ENCODE results near the gene RNF112.
A peak's percentile ranks its signal among the peaks of the same experiment; 100 is the strongest.

Gene RNF112

DNA sequence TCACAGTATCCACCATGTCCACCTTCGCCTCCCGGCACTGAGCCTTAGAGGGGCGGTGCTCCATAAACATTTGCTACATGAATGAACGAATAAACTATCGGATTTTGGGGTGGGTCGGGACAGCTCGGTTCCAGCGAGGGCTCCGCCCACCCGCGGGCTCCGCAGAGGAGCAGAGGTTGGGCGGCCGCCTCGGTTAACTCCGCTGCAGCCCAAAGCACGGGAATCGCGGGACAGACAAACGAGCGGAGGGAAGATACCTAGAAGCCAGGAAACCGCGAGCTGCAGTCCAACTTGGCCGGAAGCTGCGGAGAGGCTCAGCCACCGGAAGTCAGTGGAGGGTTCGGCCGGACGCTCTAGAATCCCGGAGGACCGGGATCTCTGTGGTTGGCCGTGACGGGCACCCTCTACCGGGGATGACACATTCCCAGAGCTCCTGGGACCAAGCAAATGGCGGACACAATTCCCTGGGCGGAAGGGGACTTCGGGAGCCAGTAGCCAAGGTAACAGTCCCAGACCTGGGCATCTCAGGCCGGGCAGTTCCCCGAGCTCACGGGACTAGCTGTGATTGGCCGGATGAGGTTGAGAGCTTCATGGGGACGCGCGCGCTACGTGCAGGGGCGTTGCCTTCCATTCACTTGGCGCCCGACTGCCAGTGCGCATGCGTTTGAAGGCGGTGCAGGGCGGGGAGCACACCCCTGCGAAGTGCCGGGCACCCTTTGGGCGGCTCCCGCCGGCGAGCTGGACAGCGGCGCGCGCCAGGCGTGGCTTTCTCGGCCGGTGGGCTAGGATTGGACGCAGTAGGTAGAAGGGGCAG lies 33.2 kb upstream of the RNF112 start:
- TF ChIP-seq POLR2A (IDR thresholded peaks at IDR 0.05; ENCODE audit: low read depth, low read length) (peak; percentile 84), POLR2AphosphoS5 (IDR thresholded peaks at IDR 0.05; ENCODE audit: low read depth, low read length) (peak; percentile 80), TAF1 (IDR thresholded peaks at IDR 0.05; ENCODE audit: borderline replicate concordance, low read depth, low read length) (peak; percentile 87)
- FAIRE-seq = peak; percentile 100
- DNase-seq (ENCODE audit: insufficient read length) = peak; percentile 100

DNA sequence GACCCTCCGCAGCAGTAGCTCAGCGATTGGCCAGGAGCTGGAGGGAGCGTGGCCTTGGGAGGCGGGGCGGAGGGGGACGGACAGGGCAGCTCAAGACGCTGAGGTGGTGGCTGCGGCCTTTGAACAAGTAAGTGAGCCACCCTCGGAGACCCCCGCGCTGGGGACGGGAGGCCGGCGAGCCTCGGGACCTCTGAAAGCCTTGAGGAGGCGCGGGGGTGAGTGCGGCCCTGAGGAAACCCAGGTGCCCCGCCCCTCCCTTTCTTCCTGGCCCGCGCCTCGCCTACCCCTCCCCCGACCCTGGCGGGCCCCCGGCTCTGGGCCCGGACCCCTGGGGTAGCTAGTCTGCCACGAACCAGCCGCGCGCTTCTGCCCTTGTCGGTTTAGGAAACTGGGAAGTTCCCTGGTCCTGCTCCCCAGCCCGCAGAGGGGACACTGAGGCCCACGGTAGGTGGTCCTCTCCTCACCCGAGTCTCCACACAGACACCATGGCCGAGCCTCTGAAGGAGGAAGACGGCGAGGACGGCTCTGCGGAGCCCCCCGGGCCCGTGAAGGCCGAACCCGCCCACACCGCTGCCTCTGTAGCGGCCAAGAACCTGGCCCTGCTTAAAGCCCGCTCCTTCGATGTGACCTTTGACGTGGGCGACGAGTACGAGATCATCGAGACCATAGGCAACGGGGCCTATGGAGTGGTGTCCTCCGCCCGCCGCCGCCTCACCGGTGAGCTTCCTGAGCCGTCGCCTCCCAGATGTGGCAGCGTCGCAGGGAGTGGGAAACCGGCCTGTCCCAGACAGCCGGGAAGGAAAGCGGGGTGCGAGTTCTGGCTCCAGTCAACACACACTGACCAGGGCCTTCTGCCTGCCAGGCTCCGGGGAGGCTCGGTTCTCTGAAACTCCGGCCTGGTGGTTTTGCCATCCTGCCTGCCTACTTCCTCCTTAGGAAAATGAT lies 32.3 kb upstream of the RNF112 start, which contains the start of gene MAPK7:
MAPK7 (plus strand) TSS at position 83 of the 945 bp plus-strand sequence; CDS start at position 486, 403 bp downstream.
- DNase-seq (ENCODE audit: insufficient read length) (no peak), FAIRE-seq (peak; percentile 67)
- no peak for TF ChIP-seq POLR2A (IDR thresholded peaks at IDR 0.05; ENCODE audit: low read depth, low read length)
- TF ChIP-seq POLR2AphosphoS5 (IDR thresholded peaks at IDR 0.05; ENCODE audit: low read depth, low read length) = no peak
- no peak for TF ChIP-seq TAF1 (IDR thresholded peaks at IDR 0.05; ENCODE audit: borderline replicate concordance, low read depth, low read length)

GRCh38 chr17:19379361-19380065 lies 31.5 kb upstream of the RNF112 start:
- TF ChIP-seq TAF1 (IDR thresholded peaks at IDR 0.05; ENCODE audit: borderline replicate concordance, low read depth, low read length) (no peak), POLR2A (IDR thresholded peaks at IDR 0.05; ENCODE audit: low read depth, low read length) (no peak), POLR2AphosphoS5 (IDR thresholded peaks at IDR 0.05; ENCODE audit: low read depth, low read length) (no peak)
- FAIRE-seq = no peak
- no peak for DNase-seq (ENCODE audit: insufficient read length)

GRCh38 chr17:19380481-19381301 lies 30.3 kb upstream of the RNF112 start:
- no peak for FAIRE-seq
- no peak for DNase-seq (ENCODE audit: insufficient read length)
- no peak for TF ChIP-seq TAF1 (IDR thresholded peaks at IDR 0.05; ENCODE audit: borderline replicate concordance, low read depth, low read length)
- no peak for TF ChIP-seq POLR2AphosphoS5 (IDR thresholded peaks at IDR 0.05; ENCODE audit: low read depth, low read length)
- no peak for TF ChIP-seq POLR2A (IDR thresholded peaks at IDR 0.05; ENCODE audit: low read depth, low read length)

DNA sequence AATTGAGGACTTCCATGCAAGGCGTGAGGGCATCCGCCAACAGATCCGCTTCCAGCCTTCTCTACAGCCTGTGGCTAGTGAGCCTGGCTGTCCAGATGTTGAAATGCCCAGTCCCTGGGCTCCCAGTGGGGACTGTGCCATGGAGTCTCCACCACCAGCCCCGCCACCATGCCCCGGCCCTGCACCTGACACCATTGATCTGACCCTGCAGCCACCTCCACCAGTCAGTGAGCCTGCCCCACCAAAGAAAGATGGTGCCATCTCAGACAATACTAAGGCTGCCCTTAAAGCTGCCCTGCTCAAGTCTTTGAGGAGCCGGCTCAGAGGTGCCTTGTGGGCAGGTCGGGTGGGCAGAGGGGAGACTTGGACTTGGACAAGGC lies 29.7 kb upstream of the RNF112 start:
- DNase-seq (ENCODE audit: insufficient read length) (no peak), FAIRE-seq (no peak)
- TF ChIP-seq POLR2A (IDR thresholded peaks at IDR 0.05; ENCODE audit: low read depth, low read length) (no peak), POLR2AphosphoS5 (IDR thresholded peaks at IDR 0.05; ENCODE audit: low read depth, low read length) (no peak), TAF1 (IDR thresholded peaks at IDR 0.05; ENCODE audit: borderline replicate concordance, low read depth, low read length) (no peak)

- TF ChIP-seq TAF1 (IDR thresholded peaks at IDR 0.05; ENCODE audit: borderline replicate concordance, low read depth, low read length) (no peak), POLR2AphosphoS5 (IDR thresholded peaks at IDR 0.05; ENCODE audit: low read depth, low read length) (no peak), POLR2A (IDR thresholded peaks at IDR 0.05; ENCODE audit: low read depth, low read length) (no peak)
- DNase-seq (ENCODE audit: insufficient read length) (no peak), FAIRE-seq (no peak)
These were observed 29.1 kb upstream of the RNF112 start for GRCh38 chr17:19381741-19382444.

- FAIRE-seq (no peak), DNase-seq (ENCODE audit: insufficient read length) (no peak)
- TF ChIP-seq TAF1 (IDR thresholded peaks at IDR 0.05; ENCODE audit: borderline replicate concordance, low read depth, low read length) (no peak), POLR2A (IDR thresholded peaks at IDR 0.05; ENCODE audit: low read depth, low read length) (no peak), POLR2AphosphoS5 (IDR thresholded peaks at IDR 0.05; ENCODE audit: low read depth, low read length) (no peak)
These were observed 28.2 kb upstream of the RNF112 start for GRCh38 chr17:19382531-19383444.

- TF ChIP-seq TAF1 (IDR thresholded peaks at IDR 0.05; ENCODE audit: borderline replicate concordance, low read depth, low read length) (no peak), POLR2A (IDR thresholded peaks at IDR 0.05; ENCODE audit: low read depth, low read length) (no peak), POLR2AphosphoS5 (IDR thresholded peaks at IDR 0.05; ENCODE audit: low read depth, low read length) (no peak)
- no peak for FAIRE-seq
- no peak for DNase-seq (ENCODE audit: insufficient read length)
These were observed 27.2 kb upstream of the RNF112 start for GRCh38 chr17:19383681-19384470.

Data from GM12892 (cell line).